IPS-18c (cell line): ENCODE data around the gene TBC1D22A.
"Not testable (repeated sequence)": the region's sequence is repeated elsewhere in the genome, so short reads cannot be mapped to it uniquely, and the experiment has no call there.

ENCODE experiments used
- H3K4me3 ChIP-seq: 2 replicates; pipeline ENCODE4 v1.7.0; 2013; ENCODE audit warnings: low read depth, mild to moderate bottlenecking, low read length, moderate library complexity; ENCODE audit not compliant: insufficient read depth
- H3K9me3 ChIP-seq: one replicate; pipeline ENCODE4 v1.6.1; 2013; ENCODE audit warnings: mild to moderate bottlenecking, low read length, moderate library complexity; ENCODE audit not compliant: control insufficient read depth, insufficient read depth

TBC1D22A gene

GRCh38 chr22:47157093-47157420 is 394.6 kb downstream of the TBC1D22A start:
- no peak overlapping the region for H3K4me3 ChIP-seq
- no peaks in the 10 kb centered on the region for H3K9me3 ChIP-seq

- Histone ChIP-seq H3K9me3 (no peaks in the 10 kb centered on the region), H3K4me3 (no peak overlapping the region)
These were observed 395.2 kb downstream of the TBC1D22A start for GRCh38 chr22:47157486-47158270.

- Histone ChIP-seq H3K9me3 (no peaks in the 10 kb centered on the region), H3K4me3 (no peak overlapping the region)
These were observed 396.0 kb downstream of the TBC1D22A start for GRCh38 chr22:47158457-47158856.

- H3K4me3 ChIP-seq = no peak overlapping the region
- H3K9me3 ChIP-seq = no peaks in the 10 kb centered on the region
These were observed 397.1 kb downstream of the TBC1D22A start for GRCh38 chr22:47159592-47159991.

- Histone ChIP-seq H3K9me3 (no peaks in the 10 kb centered on the region), H3K4me3 (no peak overlapping the region)
These were observed 397.7 kb downstream of the TBC1D22A start for GRCh38 chr22:47160141-47160541.

GRCh38 chr22:47160781-47161520 is 398.5 kb downstream of the TBC1D22A start:
- Histone ChIP-seq H3K9me3 (no peaks in the 10 kb centered on the region), H3K4me3 (no peak overlapping the region)

GRCh38 chr22:47161631-47162030 is 399.2 kb downstream of the TBC1D22A start:
- Histone ChIP-seq H3K9me3 (no peaks in the 10 kb centered on the region), H3K4me3 (no peak overlapping the region)

- Histone ChIP-seq H3K4me3 (no peak overlapping the region), H3K9me3 (no peaks in the 10 kb centered on the region)
These were observed 400.4 kb downstream of the TBC1D22A start for GRCh38 chr22:47162865-47163264.

- H3K9me3 ChIP-seq = no peaks in the 10 kb centered on the region
- no peak overlapping the region for H3K4me3 ChIP-seq
These were observed 401.0 kb downstream of the TBC1D22A start for GRCh38 chr22:47163481-47163855.

GRCh38 chr22:47163856-47164513 is 401.5 kb downstream of the TBC1D22A start:
- Histone ChIP-seq H3K4me3 (no peak overlapping the region), H3K9me3 (no peaks in the 10 kb centered on the region)

GRCh38 chr22:47164514-47165337 is 402.3 kb downstream of the TBC1D22A start:
- H3K9me3 ChIP-seq = no peaks in the 10 kb centered on the region

GRCh38 chr22:47165338-47166032 is 403.0 kb downstream of the TBC1D22A start:
- no peak overlapping the region for H3K4me3 ChIP-seq
- H3K9me3 ChIP-seq = no peaks in the 10 kb centered on the region

More at GRCh38 chr22:47164514-47165337, 402.3 kb downstream of the TBC1D22A start:
- H3K4me3 ChIP-seq = no peak overlapping the region

- Histone ChIP-seq H3K9me3 (no peaks in the 10 kb centered on the region), H3K4me3 (no peak overlapping the region)
These were observed 403.6 kb downstream of the TBC1D22A start for GRCh38 chr22:47166033-47166404.

- Histone ChIP-seq H3K4me3 (no peak overlapping the region), H3K9me3 (no peaks in the 10 kb centered on the region)
These were observed 404.1 kb downstream of the TBC1D22A start for GRCh38 chr22:47166446-47167016.

- Histone ChIP-seq H3K4me3 (no peak overlapping the region), H3K9me3 (no peaks in the 10 kb centered on the region)
These were observed 404.6 kb downstream of the TBC1D22A start for GRCh38 chr22:47167056-47167455.

- H3K4me3 ChIP-seq, H3K9me3 ChIP-seq: not testable (repeated sequence)
These were observed 405.5 kb downstream of the TBC1D22A start for GRCh38 chr22:47167921-47168320.
